ENCODE data around the gene RITA1. TPM values are rescaled to one million over a fixed set of nuclear protein-coding genes. Genes with fewer than 3 reads are reported as not detected.
"Not testable (repeated sequence)": the region's sequence is repeated elsewhere in the genome, so short reads cannot be mapped to it uniquely, and the experiment has no call there.

RITA1 gene
- total RNA-seq, 4 donors from 2014 or later: 14.7 to 21.7 (median 16.9) TPM

GRCh38 chr12:113203852-113204760 lies 18.6 kb downstream of the RITA1 start:
- no peaks in the 10 kb centered on the region for H3K36me3 ChIP-seq
- no peak for DNase-seq (ENCODE audit: low spot score in 2 of 2)
- 89% methylated on average over 8 of the region's 8 CpGs for WGBS
- no peak overlapping the region for H3K27ac ChIP-seq
- no peaks in the 10 kb centered on the region for H3K4me1 ChIP-seq
- H3K9me3 ChIP-seq: no peaks in the 10 kb centered on the region
- no peaks in the 10 kb centered on the region for H3K27me3 ChIP-seq
- no peak for TF ChIP-seq EP300 (IDR thresholded peaks at IDR 0.05)
- no peak for TF ChIP-seq POLR2A (IDR thresholded peaks at IDR 0.05)
- no peak for TF ChIP-seq POLR2AphosphoS5 (IDR thresholded peaks at IDR 0.05)
- TF ChIP-seq, protein P1, sequence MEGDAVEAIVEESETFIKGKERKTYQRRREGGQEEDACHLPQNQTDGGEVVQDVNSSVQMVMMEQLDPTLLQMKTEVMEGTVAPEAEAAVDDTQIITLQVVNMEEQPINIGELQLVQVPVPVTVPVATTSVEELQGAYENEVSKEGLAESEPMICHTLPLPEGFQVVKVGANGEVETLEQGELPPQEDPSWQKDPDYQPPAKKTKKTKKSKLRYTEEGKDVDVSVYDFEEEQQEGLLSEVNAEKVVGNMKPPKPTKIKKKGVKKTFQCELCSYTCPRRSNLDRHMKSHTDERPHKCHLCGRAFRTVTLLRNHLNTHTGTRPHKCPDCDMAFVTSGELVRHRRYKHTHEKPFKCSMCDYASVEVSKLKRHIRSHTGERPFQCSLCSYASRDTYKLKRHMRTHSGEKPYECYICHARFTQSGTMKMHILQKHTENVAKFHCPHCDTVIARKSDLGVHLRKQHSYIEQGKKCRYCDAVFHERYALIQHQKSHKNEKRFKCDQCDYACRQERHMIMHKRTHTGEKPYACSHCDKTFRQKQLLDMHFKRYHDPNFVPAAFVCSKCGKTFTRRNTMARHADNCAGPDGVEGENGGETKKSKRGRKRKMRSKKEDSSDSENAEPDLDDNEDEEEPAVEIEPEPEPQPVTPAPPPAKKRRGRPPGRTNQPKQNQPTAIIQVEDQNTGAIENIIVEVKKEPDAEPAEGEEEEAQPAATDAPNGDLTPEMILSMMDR (IDR thresholded peaks at IDR 0.05): no peak
- no peak overlapping the region for H3K4me3 ChIP-seq

DNA sequence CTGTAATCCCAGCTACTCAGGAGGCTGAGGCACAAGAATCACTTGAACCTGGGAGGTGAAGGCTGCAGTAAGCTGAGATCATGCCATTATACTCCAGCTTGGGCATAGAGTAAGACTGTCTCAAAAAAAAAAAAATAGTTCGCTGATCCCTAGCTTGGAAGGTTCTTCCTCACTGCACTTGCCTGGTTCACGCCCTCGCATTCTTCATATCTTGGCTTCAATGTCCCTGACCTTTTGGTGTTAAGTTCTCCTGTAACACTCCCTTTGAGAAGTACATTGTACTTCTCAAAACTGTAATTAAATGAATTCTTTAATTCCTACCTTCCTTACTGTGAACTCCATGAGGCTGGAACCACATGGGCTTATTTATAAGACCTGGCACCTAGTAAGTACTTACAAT lies 19.3 kb downstream of the RITA1 start:
- no peaks in the 10 kb centered on the region for H3K36me3 ChIP-seq
- no peaks in the 10 kb centered on the region for H3K27me3 ChIP-seq
- H3K9me3 ChIP-seq: no peaks in the 10 kb centered on the region
- H3K27ac ChIP-seq: no peak overlapping the region
- no peak overlapping the region for H3K4me3 ChIP-seq
- WGBS: 88% methylated on average over 3 of the region's 3 CpGs
- no peaks in the 10 kb centered on the region for H3K4me1 ChIP-seq
- TF ChIP-seq, protein P1 (IDR thresholded peaks at IDR 0.05): no peak
- TF ChIP-seq POLR2AphosphoS5 (IDR thresholded peaks at IDR 0.05) (no peak), POLR2A (IDR thresholded peaks at IDR 0.05) (no peak), EP300 (IDR thresholded peaks at IDR 0.05) (no peak)
- DNase-seq (ENCODE audit: low spot score in 2 of 2): no peak

DNA sequence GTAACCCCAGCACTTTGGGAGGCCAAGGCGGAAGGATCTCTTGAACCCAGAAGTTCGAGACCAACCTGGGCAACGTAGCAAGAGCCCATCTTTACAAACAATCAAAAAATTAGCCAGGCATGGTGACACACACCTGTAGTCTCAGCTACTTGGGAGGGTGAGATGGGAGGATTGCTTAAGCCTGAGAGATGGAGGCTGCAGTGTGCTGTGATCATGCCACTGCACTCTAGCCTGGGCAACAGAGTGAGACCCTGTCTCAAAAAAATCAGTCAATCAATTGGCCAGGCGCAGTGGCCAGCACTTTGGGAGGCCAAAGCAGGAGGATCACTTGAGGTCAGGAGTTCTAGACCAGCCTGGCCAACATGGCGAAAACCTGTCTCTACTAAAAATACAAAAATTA lies 21.3 kb downstream of the RITA1 start:
- WGBS: 93% methylated on average over 5 of the region's 5 CpGs

DNA sequence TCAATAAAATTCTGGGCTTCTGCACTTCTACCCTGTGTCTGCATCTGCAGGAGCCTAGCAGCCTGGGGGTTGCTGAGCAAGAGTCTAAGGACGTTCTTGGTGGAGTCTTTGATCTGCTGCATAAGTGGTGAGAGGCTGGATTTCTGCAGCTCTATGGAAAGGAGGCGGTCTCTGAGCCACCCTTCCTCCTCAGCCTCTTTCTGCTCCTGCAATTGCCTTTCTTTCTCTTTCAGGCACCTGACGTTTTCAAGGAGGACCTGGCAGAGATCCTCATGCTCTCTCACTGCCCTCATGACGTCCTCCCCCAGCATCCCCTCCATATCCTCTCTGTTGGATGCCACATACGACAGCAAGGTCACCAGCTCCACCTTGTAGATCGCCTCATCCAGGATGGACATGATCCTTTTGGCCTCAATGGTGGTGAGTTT lies 22.1 kb downstream of the RITA1 start:
- 78% methylated on average over 6 of the region's 6 CpGs for WGBS
- TF ChIP-seq EP300 (IDR thresholded peaks at IDR 0.05): no peak
- TF ChIP-seq, protein P1 (IDR thresholded peaks at IDR 0.05): no peak
- no peak for TF ChIP-seq POLR2AphosphoS5 (IDR thresholded peaks at IDR 0.05)
- TF ChIP-seq POLR2A (IDR thresholded peaks at IDR 0.05): no peak
- Histone ChIP-seq H3K4me3 (no peak overlapping the region), H3K9me3 (no peaks in the 10 kb centered on the region), H3K27ac (no peak overlapping the region), H3K27me3 (no peaks in the 10 kb centered on the region), H3K36me3 (no peaks in the 10 kb centered on the region), H3K4me1 (no peaks in the 10 kb centered on the region)
- DNase-seq (ENCODE audit: low spot score in 2 of 2): no peak

More for the DNA sequence above, 21.3 kb downstream of the RITA1 start:
- H3K27me3 ChIP-seq; H3K4me3 ChIP-seq; H3K27ac ChIP-seq; H3K4me1 ChIP-seq; DNase-seq (ENCODE audit: low spot score in 2 of 2); H3K9me3 ChIP-seq; H3K36me3 ChIP-seq: not testable (repeated sequence)

- H3K27me3 ChIP-seq: no peaks in the 10 kb centered on the region
- no peaks in the 10 kb centered on the region for H3K36me3 ChIP-seq
- no peak for DNase-seq (ENCODE audit: low spot score in 2 of 2)
- H3K27ac ChIP-seq: peak overlapping the region; percentile 3
- no peak overlapping the region for H3K4me3 ChIP-seq
- 70% methylated on average over 10 of the region's 10 CpGs for WGBS
- no peaks in the 10 kb centered on the region for H3K4me1 ChIP-seq
- no peak for TF ChIP-seq EP300 (IDR thresholded peaks at IDR 0.05)
- TF ChIP-seq POLR2AphosphoS5 (IDR thresholded peaks at IDR 0.05): no peak
- TF ChIP-seq, protein P1 (IDR thresholded peaks at IDR 0.05): no peak
- TF ChIP-seq POLR2A (IDR thresholded peaks at IDR 0.05): no peak
- H3K9me3 ChIP-seq: no peaks in the 10 kb centered on the region
Measured at GRCh38 chr12:113208041-113208934, 22.8 kb downstream of the RITA1 start.

All from suprapubic skin (tissue), 4 donors.